GM19238 (cell line): ENCODE measurements around the gene SMIM23.

Experiments
- DNase-seq: peaks from one replicate; pipeline ENCODE4 v3.0.0; 2011; ENCODE audit warnings: low spot score; ENCODE audit not compliant: insufficient read length

The SMIM23 gene

DNA sequence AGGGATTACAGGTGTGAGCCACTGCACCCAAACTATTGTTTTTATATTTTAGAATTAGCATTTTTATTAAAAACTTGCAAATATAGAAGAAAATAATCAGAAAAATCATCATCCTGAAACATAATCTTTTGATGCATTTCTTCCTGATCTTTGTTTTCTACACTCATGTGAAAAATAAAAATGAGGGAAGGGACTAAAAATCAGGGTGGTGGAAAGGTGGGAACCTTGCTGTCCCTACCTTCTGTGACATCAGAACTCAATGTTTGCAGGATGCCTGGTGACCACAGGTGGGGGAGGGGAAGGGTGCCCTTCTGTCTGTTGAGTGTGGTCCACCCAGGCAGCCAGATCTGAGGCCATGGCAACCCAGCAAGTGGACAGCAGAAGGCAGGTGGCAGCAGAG, at the start of gene SMIM23:
Gene SMIM23 (plus strand): TSS at position 301 of the 400 bp plus-strand sequence. CDS start 55 bp downstream, at position 356.
- DNase-seq, result no peak

DNA sequence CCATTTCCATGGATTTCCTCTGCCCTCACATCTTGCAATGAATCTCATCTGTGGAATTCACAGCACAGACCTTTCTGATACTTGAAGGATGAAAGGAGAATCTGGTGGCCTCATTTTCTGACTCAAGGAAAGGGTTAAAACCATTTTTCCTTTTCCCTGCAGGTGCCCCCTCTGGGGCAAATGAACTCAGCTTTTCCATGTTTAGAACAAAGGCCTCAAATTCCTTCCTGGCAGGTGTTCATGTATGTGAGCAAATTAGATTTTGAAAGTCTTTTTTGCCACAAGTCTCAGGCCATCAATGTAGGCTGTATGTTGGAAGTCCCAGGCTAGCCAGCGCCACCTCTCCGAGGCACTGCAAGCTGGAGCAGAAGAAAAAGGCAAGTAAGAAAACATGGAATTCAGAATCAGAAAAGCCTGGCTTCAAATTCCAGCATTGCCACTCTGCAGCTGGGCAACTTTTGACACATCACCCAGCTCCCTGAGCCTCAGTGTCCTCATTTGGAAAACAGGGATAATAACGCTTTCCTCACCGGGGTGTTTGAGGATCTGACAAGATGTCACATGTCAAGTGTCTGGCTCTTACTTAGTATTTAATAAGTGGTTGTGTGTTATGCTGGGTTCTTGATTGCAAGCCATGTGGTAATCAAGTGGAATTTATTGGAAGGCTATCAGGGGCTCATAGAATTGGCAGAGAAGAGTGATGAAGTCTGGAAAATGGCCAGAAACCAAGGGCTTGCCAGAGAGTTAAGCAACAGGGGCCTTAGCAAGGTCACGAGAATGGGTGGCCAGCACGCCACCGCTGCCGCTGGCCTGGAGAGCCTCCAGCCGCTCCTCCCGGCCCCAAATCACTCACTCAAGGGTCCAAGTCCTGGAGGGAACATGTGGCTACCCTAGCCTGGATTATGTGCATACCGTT, 48.4 kb upstream of the SMIM23 start:
- DNase-seq, result no peak

DNA sequence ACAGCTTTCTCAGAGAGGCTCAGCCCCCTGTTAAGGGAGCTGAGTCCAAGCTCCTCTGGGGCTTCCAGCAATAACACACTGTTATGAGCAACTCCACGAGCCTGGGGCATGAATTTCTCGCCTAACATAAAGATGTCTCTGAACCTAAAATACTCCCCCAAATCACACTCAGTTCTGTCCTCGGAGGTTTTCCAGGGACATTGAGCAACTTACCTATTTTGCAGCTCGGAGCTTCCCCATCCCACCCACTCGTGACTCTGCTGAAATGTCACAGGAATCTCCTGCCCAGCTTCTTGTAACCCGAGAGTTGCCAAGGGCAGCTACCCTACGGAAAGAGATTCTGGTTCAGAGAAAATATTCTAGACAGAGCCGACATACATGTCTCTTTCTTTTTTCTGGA, 47.1 kb upstream of the SMIM23 start:
- DNase-seq, result no peak

DNA sequence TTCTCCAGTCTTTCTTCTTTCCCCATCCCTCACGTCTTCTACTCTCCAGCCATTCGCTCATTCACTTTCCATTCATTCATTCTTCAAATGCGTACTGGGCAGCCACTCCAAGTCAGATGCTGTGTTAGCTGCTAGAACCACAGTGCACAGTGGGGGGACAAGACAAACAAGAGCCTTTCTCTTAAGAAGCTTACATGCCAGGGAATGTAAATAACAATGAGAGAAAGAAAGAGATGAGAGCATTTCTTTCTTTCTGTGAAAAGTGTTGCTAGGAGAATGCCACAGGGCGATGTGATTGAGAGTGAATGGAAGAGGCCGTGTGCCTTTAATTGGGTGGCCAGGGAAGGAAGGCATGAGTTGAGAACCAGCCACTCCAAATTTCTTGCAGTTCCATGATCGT, 46.3 kb upstream of the SMIM23 start:
- DNase-seq, result no peak

DNA sequence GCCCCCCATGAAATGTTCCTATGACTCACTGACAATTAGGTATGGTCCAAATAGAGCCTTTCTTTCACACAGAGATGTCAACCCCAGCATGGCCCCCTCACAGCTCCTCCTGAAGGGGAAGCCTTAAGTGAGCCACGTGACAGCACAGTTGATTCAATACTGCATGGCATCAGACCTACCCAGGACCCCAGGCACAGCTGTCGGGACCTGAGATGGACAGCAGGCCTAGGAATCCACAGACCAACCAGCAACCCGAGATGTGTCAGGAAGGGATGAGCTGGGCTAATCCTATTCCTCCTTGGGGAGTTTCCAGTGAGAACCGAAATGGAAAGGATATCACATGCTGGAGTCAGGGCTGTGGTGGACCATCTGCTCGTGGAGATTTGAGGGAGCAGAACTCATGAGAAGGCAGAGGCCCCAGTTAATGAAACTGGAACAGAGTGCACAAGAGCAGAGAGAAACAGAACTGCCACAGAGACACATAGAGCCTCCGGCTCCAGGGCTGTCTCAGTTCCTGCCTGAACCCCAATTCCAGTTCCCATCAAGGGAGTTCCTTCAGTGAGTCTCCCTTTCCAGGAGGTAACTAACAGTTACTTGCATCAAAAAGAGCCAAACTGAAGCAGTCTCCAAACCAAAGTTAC, 42.1 kb upstream of the SMIM23 start:
- no peak for DNase-seq

DNA sequence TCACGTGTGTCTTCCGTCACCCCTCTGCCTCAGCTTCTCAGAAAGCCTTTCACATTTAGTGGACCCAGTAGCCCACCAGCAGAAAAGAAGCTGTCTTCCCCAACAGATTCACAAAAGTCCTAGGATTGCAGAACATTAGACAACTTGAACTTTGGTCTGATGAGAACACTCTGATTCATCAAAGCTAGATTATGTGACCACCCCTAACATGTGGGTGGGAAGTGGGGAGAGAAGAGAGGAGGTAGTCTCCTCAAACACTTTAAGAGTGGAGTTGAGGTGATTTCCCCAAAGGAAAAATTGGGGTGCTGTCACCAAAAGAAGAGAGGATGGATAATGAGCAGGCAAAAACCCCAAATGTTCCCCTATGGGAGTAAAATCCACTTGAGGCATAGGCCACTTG, 41.4 kb upstream of the SMIM23 start:
- no peak for DNase-seq

DNA sequence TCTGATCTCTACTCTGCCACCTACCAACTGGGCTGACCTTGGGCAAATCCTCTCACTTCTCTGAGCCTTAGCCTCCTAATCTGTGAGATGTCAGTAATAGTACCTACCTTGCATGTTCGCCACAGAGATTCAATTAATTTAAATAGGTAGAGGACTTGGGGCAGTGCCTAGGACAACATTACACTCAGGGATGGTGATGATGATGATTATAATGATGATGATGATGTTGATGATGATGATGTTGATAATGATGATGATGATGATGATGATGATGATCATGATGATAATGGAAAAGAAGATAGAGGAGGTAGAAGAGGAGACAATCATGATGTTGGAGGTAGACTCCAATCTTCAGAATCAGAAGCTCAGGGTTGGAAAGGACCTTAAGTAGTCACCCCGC, 40.7 kb upstream of the SMIM23 start:
- DNase-seq, result no peak

DNA sequence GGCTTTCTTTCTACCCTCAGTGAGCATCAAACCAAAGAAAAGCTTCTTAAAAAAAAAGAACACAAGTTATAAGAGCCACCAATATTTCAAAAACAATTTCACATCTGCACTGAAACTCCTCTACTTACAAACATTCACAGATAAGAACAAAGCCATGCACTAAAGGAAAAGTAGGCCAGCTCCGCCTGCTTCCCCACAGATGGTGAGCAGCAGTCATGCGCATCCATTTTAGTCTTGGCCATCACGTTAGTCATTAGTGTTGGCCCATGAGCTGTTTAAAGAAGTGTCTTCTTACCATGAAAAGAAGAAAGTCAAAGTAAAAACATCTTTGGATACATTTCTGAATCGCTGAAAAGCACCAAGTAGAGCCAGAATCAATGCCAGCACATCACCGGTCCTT, 40.0 kb upstream of the SMIM23 start:
- no peak for DNase-seq

DNA sequence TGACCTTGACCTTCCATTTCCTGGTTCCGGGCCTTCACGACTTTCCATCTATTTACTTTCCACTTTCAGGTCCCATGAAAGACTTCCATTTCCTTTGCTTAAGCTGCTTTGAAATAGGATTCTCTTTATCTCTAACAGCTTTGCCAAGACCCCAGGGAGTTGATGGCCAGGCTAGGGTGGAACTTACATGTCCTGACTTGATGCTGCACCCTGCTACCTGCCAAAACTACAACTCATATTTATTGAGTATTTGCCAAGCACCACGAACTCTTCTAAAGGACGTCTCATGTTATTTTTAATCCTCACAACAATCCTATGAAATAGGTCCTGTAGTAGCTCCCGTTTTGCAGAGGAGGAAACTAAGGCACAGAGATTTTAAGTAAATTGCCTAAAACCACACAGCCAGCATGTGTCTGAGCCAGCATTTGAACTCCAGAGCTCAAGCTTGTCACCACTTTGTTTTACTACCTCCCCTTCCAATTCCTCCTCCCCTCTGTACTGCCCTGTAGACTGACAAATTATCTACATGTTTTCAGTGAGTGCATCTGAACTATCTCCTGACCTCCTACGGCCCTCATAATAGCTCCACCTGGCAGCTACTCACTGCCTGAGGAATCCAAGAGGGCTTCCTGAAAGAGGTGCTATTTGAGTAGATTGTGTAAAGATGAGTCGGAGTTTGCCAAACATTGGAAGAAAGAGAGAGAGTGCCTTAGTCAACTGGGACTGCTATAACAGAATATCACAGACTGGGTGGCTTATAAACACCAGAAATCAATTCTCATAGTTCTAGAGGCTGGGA, 38.4 kb upstream of the SMIM23 start:
- DNase-seq, result no peak

DNA sequence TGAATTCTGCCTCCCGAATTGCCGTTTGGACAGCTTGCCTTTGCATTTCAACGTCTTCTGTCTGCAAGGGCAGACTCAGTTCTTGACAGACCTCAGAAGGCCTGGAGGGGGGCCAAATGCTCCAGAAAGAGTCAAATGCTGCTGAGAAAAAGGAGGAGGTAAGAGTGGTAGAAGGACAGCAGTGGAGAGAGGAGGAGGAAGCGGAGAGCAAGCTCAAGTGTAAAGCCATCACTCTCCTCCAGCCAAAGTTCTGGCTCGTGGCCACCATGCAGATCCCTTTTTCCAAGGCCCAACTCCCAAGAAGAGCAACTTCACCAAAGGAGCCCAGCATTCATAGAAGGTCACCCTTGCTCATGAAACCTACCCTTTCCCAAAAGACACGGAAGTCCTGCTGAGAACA, 36.9 kb upstream of the SMIM23 start:
- no peak for DNase-seq

DNA sequence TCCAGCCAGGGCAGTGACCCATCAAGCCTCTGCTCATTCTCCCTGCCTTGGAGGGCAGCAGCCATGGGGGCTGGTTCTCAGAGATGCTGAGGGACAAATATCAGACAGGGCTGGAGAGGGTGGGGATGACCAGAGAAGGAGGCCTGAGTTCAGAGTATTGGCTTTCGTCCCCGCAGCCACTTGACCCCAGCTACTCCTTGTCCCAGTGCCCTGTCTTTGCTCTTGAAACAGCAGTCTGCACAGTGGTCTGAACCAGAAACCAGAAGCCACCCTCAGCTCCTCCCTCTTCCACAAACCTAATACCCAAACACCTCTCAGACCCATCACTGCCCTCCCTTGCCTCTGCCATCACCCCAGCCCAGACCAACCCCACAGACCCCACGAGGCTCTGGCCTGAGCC, 36.3 kb upstream of the SMIM23 start:
- DNase-seq, result no peak

DNA sequence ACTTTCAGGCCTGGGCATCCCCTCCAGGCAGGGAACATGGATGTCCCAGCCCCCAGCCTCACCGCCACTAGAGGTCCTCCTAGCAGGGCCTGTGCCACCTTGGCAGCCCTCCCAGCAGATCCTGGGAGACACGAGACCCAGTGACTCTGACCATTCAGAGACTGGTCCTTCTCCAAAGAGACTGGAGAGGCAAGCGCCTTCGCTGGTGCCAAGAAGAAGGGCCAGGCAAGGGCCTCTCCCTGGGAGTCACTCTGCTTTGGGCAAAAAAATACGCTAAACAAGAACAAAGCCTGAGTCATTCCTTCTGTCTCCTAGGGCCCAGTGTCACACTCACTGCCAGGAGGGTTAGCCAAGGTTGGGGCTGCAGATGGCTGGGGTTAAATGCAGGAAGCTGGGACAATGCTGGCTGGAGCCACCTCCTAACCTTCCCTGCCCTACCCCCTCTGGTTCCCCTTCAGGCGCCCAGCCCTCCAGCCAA, 35.3 kb upstream of the SMIM23 start:
- no peak for DNase-seq

DNA sequence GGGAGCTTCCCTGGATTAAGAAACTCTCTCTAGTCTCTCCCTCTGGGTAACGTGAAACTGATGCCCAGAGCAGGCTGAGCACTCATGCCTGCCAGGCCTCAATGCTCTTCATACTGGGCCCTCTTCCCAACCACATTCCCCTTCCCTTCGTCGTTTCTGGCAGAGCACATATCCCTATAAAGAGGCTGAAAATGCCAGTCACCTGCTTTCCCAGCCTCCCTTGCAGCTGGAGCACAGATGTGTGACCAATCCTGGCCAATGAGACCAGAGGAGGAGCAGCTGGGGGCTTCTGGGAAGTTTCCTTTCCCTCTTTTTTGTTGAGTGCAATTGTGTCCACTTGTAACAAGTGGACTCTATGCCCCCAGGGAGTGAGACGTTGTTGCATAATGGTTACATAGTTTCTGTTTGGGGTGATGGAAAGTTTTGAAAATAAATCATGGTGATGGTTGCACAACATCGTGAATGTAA, 30.2 kb upstream of the SMIM23 start:
- no peak for DNase-seq

DNA sequence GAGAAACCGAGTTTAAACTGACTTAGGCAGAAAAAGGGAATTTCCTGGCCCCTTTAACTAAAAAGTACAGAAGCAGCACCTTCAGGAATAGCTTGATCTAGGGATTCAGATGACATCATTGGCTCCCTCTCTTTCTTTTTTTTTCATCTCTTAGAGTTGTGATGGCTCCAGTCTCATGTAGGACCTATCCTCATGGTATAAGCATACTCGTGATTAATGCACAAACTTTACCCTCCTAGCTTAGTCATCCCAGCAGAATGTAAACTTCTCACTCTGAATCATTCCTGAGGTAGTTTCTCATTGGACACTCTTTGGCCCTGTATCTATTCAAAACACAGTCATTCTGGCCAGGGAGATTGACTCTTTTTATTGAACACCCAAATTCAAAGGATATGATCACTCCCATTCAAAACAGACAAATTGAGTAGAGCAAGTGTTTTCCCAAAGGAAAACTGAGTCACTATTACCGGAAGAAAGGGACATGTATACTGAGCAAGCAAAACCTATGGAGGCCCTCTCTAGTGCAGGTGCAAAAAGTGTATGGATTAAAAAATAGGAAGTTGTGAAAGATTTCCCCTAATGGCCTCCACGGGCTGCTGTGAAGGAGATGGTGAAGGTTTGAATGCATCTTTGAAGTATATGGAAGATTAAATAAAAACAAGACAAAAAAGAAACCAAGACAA, 27.6 kb upstream of the SMIM23 start:
- no peak for DNase-seq

DNA sequence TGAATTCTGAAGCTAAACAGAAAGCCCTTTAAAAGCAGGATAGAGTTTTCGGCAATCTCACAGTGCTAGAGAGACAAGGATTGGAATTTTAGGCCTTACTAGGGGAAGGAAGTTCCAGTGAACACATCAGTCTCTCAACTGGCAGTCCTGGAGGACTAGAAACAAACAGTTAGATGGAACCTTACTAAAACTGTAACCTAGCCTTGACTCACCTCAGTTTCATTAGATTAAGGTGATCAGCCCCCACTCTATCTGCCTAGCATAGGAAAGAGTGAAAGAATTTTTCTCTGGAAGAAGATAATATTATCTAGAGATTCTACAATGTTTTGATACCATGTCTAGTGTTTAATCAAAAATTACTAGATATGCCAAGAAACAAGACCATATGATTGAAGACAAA, 25.8 kb upstream of the SMIM23 start:
- no peak for DNase-seq

DNA sequence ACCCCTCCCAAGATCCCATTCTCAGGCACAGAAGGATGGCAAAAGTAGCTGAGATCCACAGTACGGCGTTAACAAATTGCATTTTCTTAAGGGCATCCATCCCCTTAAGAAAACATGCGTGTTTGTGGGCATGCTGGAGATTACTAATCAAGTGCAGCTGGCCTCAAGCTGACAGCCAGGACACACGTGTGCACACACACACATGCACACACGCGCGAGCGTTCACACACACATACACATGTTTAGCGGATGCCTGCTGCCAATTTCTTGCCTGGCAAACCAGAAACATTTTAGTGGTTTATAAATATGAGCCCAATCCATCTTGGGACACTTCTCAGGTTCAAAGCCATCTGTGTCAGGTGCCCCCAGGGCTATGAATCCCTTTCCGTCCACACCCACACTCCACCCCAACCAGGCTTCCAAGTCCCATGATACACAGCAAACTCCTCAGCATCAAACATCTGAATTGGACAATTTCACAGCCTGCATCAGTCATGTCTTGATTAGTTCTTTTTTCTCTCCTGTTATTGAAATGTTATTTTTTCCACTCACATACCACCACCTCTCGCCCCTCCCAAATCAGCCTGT, 23.5 kb upstream of the SMIM23 start:
- DNase-seq, result no peak

DNA sequence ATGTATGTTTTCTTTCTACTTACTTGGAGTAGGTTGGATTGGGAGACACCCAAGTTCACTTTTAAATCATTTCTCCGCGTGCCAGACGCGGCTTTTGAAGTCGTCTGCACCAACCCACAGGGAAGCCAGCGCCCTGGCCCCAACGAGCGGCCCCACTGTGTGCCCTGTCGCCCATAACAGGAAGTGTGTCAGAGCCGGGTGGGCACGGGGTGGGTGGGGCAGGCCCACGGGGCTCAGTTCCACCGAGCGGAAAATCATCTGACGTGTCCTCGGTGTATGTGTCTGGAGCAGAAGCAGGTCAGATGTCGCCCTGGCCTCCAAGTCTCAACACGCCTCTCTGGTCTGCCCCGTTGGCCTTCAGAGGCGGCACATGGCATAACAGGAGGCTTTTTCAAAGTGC, 22.7 kb upstream of the SMIM23 start:
- DNase-seq, result no peak

DNA sequence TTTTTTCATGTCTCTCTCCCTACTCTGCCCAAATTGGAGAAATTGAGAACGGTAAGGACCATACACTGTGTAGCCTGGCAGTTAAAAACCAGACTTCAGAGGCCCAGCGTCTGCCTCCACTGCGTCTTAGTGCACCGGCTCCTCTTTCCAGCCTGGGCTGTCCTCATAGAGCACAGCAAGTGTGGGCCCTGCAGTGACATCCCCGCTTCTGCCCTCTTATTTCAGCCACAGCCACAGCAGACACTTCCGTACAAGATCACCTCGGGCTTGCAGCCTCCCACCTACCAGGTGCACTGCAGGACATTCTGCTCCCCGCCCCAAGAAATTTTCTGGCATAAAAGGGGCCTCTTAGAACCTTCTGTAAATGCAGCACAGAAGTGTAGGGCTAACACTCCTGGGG, 21.4 kb upstream of the SMIM23 start:
- DNase-seq, result no peak

DNA sequence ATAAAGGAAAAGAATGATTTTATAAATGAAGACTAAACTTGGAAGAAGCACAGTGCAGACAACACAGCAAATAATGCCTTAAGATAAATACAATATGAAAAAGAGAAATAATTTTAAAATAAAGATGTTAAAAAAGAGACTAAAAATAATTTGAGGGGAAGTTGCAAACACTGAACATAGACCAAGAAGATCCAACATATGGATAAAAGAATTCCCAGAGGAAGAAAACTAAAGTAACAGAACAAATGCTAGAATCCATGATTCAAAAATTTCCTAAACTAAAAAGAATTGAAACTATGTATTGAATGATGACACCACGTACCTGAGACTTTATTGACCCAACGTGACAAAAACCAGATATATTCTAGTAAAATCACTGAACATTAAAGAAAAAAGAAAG, 18.7 kb upstream of the SMIM23 start:
- DNase-seq, result no peak

DNA sequence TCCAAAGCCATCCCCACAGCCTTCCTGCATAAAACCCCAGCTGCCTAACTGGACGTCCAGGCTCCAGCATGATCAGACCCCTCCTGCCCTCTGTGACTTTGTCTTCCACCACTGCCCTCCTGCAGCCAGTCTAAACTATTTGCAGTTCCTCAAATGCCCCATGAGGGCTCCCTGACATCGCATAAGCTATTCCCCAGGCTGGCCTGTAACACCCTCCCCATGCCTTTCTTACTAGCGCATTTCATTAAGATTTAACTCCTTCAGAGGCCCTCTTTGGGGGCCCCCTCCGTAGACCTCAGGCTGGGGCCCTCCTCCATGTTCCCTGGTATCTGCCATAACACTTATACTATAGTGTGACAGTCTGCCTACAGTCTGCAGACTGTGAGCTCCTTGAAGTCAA, 15.5 kb upstream of the SMIM23 start:
- no peak for DNase-seq

DNA sequence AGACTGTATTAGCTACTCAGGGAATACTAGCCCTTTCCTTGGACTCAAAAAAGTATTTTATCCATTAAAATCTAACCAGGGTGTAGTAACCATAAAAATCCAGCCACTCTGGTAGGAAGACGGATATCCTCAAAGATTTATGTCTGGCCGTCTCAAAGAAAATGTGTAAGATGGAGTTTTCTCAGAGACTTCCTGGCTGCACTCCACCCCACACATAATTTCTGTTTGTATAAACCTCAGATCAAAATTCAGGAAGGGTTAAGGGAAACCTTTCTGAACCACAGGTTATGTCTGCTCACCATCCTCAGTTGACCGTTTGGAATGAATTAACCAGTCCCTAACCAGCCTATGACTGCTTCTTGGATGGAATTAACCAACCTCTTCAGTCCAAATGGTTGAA, 13.8 kb upstream of the SMIM23 start:
- no peak for DNase-seq
